D721Med (cell line): ENCODE results near the gene LDB2.
"Not testable (repeated sequence)": the region's sequence is repeated elsewhere in the genome, so short reads cannot be mapped to it uniquely, and the experiment has no call there.

Experiments used
- DNase-seq: peaks from one replicate; pipeline ENCODE4 v3.0.0; 2011; ENCODE audit warnings: low spot score; ENCODE audit not compliant: insufficient read length
- FAIRE-seq: peaks from 2 replicates; lab custom pipeline; 2011; peaks lifted over from hg19 to GRCh38; lab: Jason Lieb, UNC
- TF ChIP-seq, protein P1 (sequence below): IDR thresholded peaks from 2 replicates; pipeline ENCODE4 v1.5.1; 2012; ENCODE audit warnings: mild to moderate bottlenecking, control low read depth; ENCODE audit not compliant: insufficient read depth; ENCODE audit errors: missing control alignments

Gene LDB2

DNA sequence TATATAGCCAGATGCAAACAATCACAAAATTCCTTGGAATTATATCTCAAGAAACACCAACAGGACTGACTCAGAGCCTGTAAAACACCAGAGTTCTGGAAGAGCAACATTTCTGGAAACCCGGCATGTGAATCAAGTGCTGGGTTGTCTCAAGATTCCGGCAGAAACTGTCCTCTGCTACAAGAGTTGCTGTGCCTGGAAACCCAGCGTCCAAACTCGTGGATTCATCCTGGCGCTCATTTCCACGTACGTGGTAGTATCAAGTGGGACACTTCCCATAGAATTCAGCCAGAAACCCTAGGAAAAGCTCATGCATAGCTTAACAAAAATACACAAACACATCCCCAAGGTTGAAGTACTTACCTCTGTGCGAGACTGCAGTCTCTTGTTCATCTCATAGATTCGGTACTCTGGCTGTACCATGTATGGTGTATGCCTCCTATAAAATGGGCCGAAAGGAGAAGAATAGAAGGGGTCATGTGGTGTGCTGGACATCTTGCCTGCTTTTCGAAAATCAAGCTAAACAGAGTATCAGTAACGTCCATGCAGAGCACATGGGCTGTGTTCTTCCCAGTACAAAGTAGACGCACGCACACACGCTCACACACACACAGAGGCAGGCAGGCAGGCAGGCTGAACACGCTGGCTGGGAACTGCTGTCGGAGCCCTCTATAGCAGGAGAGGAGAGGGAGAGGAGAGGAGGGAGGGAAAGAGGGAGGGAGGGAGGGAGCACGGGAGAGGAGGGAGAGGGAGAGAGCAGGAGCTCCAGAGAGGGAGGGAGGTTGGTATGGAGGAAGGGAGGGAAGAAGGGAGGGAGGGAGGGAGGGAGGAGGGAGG is at the start of gene LDB2:
Gene LDB2 (minus strand): TSS at position 655 of the 837 bp plus-strand sequence.
- DNase-seq (no peak), FAIRE-seq (no peak)
- TF ChIP-seq, protein P1, sequence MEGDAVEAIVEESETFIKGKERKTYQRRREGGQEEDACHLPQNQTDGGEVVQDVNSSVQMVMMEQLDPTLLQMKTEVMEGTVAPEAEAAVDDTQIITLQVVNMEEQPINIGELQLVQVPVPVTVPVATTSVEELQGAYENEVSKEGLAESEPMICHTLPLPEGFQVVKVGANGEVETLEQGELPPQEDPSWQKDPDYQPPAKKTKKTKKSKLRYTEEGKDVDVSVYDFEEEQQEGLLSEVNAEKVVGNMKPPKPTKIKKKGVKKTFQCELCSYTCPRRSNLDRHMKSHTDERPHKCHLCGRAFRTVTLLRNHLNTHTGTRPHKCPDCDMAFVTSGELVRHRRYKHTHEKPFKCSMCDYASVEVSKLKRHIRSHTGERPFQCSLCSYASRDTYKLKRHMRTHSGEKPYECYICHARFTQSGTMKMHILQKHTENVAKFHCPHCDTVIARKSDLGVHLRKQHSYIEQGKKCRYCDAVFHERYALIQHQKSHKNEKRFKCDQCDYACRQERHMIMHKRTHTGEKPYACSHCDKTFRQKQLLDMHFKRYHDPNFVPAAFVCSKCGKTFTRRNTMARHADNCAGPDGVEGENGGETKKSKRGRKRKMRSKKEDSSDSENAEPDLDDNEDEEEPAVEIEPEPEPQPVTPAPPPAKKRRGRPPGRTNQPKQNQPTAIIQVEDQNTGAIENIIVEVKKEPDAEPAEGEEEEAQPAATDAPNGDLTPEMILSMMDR = no peak

GRCh38 chr4:16942491-16942890 is 44.0 kb upstream of the LDB2 start:
- no peak for DNase-seq
- no peak for FAIRE-seq
- TF ChIP-seq, protein P1 = no peak

DNA sequence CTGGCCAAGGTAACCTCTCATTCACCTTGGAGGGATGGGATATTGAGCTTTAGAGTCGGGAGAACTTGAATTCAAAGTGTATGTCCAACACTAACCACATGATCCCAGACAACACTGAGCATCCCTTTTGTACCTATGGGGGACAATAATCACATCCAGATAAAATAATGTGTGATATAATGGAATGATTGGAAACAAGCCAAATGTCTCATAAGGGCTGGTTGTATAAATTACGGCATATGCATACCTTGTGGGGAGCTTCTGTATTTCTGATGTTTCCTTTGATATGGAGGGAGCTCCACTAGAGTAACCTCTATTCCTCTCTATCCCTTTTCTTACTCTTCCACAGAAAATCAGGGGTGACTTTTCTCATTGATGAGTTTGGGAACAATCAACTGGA is 40.7 kb upstream of the LDB2 start:
- no peak for FAIRE-seq

DNA sequence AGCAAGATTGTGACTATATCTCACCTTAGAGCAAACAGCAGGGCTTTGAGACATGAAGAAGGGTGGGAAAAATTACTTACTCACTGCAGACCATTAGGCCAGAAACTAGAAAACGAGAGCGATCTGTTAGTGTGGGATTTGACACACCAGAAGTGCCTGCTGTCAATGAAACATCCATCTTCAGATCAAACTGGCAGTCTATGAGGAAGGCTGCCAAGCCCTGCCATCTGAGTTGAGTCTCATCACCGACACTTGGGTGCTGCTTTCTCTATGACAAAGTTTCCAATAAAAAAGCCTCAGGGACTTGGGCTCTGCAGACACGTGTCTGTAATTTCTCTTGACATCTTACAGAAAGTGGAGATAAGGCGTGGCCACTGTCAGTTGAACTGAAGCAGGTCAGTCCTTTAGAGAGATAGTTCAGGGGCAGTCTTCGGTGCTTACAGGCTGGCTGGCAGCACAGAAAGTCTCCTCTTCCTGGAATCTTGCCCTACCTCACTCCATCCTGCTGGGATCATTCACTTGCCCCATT is 40.1 kb upstream of the LDB2 start:
- TF ChIP-seq, protein P1 = no peak
- FAIRE-seq (no peak), DNase-seq (no peak)

More for the DNA sequence above, 40.7 kb upstream of the LDB2 start:
- TF ChIP-seq, protein P1 = no peak
- DNase-seq = no peak

- DNase-seq = no peak
- TF ChIP-seq, protein P1 = no peak
- FAIRE-seq = no peak
Measured at GRCh38 chr4:16931339-16932305, 33.2 kb upstream of the LDB2 start.

- FAIRE-seq (no peak), DNase-seq (no peak)
- TF ChIP-seq, protein P1 = no peak
Measured at GRCh38 chr4:16926214-16926613, 27.8 kb upstream of the LDB2 start.

- not testable (repeated sequence) for DNase-seq, FAIRE-seq
Measured at GRCh38 chr4:16918716-16919115, 20.3 kb upstream of the LDB2 start.
